ENCODE measurements around the gene SLC25A42. TPM values are rescaled to one million over a fixed set of nuclear protein-coding genes. Genes with fewer than 3 reads are reported as not detected.
A peak's percentile ranks its signal among the peaks of the same experiment; 100 is the strongest.

SLC25A42 gene
- total and polyA plus RNA-seq, 2 of the 13 experiments (the other 11 are each of a cell fraction or from before 2014, with no cell fraction given) = 12.8 to 18.3 TPM

DNA sequence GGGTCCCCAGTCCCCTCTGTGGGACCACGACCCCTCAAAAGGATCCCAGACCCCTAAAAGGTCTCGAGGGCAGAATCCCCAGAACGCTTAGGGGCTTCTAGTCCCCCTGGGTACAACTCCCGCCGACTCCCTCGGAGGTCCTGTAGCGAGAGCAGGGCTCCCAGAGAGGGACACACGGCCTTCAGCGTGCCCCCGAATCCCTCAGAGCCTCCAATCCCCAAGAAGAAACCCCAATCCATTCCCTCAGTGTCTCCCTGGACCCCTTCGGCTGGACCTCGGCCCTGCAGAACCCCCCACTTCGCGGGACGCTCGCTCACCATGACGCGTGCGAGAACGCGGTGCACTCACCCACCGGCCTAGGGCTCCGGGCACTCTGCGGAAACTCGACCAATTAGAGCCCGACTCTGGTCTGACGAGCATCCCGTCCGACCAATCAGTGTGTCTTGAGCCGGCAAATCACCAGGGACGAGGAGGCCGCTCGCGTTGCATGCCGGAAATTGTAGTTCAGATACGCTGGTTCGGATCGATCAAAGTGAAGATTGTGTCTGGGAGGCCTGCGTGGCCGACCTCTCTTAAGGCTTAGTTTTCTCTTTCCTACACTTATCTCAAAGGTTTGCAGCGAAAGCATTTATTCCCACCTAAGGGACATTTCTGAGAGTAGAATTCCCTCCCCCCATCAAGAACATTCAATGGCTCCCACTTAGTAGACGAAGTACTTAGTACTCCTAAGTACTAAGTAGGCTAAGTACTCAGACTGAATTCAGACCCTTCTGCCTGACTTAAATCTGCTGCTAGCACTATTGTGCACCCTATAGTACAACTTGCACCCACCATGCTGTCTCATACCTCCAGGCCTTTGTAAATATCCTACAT lies 74.6 kb downstream of the SLC25A42 start, which contains the start of gene TMEM161A (continued):
- TF ChIP-seq, protein P1, sequence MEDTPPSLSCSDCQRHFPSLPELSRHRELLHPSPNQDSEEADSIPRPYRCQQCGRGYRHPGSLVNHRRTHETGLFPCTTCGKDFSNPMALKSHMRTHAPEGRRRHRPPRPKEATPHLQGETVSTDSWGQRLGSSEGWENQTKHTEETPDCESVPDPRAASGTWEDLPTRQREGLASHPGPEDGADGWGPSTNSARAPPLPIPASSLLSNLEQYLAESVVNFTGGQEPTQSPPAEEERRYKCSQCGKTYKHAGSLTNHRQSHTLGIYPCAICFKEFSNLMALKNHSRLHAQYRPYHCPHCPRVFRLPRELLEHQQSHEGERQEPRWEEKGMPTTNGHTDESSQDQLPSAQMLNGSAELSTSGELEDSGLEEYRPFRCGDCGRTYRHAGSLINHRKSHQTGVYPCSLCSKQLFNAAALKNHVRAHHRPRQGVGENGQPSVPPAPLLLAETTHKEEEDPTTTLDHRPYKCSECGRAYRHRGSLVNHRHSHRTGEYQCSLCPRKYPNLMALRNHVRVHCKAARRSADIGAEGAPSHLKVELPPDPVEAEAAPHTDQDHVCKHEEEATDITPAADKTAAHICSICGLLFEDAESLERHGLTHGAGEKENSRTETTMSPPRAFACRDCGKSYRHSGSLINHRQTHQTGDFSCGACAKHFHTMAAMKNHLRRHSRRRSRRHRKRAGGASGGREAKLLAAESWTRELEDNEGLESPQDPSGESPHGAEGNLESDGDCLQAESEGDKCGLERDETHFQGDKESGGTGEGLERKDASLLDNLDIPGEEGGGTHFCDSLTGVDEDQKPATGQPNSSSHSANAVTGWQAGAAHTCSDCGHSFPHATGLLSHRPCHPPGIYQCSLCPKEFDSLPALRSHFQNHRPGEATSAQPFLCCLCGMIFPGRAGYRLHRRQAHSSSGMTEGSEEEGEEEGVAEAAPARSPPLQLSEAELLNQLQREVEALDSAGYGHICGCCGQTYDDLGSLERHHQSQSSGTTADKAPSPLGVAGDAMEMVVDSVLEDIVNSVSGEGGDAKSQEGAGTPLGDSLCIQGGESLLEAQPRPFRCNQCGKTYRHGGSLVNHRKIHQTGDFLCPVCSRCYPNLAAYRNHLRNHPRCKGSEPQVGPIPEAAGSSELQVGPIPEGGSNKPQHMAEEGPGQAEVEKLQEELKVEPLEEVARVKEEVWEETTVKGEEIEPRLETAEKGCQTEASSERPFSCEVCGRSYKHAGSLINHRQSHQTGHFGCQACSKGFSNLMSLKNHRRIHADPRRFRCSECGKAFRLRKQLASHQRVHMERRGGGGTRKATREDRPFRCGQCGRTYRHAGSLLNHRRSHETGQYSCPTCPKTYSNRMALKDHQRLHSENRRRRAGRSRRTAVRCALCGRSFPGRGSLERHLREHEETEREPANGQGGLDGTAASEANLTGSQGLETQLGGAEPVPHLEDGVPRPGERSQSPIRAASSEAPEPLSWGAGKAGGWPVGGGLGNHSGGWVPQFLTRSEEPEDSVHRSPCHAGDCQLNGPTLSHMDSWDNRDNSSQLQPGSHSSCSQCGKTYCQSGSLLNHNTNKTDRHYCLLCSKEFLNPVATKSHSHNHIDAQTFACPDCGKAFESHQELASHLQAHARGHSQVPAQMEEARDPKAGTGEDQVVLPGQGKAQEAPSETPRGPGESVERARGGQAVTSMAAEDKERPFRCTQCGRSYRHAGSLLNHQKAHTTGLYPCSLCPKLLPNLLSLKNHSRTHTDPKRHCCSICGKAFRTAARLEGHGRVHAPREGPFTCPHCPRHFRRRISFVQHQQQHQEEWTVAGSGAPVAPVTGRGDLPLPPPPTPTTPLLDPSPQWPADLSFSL (CRISPR knock-in tag; IDR thresholded peaks at IDR 0.05) = no peak
- TF ChIP-seq THYN1 (CRISPR knock-in tag; IDR thresholded peaks at IDR 0.05; ENCODE audit: borderline replicate concordance, low read depth) = no peak
- TF ChIP-seq, protein P2, sequence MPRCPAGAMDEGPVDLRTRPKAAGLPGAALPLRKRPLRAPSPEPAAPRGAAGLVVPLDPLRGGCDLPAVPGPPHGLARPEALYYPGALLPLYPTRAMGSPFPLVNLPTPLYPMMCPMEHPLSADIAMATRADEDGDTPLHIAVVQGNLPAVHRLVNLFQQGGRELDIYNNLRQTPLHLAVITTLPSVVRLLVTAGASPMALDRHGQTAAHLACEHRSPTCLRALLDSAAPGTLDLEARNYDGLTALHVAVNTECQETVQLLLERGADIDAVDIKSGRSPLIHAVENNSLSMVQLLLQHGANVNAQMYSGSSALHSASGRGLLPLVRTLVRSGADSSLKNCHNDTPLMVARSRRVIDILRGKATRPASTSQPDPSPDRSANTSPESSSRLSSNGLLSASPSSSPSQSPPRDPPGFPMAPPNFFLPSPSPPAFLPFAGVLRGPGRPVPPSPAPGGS (CRISPR knock-in tag; IDR thresholded peaks at IDR 0.05) = no peak
- TF ChIP-seq, protein P3, sequence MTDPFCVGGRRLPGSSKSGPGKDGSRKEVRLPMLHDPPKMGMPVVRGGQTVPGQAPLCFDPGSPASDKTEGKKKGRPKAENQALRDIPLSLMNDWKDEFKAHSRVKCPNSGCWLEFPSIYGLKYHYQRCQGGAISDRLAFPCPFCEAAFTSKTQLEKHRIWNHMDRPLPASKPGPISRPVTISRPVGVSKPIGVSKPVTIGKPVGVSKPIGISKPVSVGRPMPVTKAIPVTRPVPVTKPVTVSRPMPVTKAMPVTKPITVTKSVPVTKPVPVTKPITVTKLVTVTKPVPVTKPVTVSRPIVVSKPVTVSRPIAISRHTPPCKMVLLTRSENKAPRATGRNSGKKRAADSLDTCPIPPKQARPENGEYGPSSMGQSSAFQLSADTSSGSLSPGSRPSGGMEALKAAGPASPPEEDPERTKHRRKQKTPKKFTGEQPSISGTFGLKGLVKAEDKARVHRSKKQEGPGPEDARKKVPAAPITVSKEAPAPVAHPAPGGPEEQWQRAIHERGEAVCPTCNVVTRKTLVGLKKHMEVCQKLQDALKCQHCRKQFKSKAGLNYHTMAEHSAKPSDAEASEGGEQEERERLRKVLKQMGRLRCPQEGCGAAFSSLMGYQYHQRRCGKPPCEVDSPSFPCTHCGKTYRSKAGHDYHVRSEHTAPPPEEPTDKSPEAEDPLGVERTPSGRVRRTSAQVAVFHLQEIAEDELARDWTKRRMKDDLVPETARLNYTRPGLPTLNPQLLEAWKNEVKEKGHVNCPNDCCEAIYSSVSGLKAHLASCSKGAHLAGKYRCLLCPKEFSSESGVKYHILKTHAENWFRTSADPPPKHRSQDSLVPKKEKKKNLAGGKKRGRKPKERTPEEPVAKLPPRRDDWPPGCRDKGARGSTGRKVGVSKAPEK (CRISPR knock-in tag; IDR thresholded peaks at IDR 0.05; ENCODE audit: borderline replicate concordance) = no peak
- TF ChIP-seq REL (CRISPR knock-in tag; conservative IDR thresholded peaks at IDR 0.05) = no peak
- peak; percentile 81; the same call in 1 of the 2 replicates for TF ChIP-seq ARHGAP35 (CRISPR knock-in tag; IDR thresholded peaks at IDR 0.05; ENCODE audit: borderline replicate concordance)
- no peak for TF ChIP-seq MTA1 (CRISPR knock-in tag; IDR thresholded peaks at IDR 0.05; ENCODE audit: borderline replicate concordance)
- no peak for TF ChIP-seq MTF2 (CRISPR knock-in tag; IDR thresholded peaks at IDR 0.05; ENCODE audit: borderline replicate concordance)
- TF ChIP-seq, protein P4, sequence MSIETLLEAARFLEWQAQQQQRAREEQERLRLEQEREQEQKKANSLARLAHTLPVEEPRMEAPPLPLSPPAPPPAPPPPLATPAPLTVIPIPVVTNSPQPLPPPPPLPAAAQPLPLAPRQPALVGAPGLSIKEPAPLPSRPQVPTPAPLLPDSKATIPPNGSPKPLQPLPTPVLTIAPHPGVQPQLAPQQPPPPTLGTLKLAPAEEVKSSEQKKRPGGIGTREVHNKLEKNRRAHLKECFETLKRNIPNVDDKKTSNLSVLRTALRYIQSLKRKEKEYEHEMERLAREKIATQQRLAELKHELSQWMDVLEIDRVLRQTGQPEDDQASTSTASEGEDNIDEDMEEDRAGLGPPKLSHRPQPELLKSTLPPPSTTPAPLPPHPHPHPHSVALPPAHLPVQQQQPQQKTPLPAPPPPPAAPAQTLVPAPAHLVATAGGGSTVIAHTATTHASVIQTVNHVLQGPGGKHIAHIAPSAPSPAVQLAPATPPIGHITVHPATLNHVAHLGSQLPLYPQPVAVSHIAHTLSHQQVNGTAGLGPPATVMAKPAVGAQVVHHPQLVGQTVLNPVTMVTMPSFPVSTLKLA (IDR thresholded peaks at IDR 0.05) = no peak
- 0 out of 2 replicates have a peak, but pooled peaks have one; percentile 47 for TF ChIP-seq ZNF879 (CRISPR knock-in tag; IDR thresholded peaks at IDR 0.05)
- TF ChIP-seq, protein P5, sequence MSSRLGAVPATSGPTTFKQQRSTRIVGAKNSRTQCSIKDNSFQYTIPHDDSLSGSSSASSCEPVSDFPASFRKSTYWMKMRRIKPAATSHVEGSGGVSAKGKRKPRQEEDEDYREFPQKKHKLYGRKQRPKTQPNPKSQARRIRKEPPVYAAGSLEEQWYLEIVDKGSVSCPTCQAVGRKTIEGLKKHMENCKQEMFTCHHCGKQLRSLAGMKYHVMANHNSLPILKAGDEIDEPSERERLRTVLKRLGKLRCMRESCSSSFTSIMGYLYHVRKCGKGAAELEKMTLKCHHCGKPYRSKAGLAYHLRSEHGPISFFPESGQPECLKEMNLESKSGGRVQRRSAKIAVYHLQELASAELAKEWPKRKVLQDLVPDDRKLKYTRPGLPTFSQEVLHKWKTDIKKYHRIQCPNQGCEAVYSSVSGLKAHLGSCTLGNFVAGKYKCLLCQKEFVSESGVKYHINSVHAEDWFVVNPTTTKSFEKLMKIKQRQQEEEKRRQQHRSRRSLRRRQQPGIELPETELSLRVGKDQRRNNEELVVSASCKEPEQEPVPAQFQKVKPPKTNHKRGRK (CRISPR knock-in tag; IDR thresholded peaks at IDR 0.05) = no peak
- no peak for TF ChIP-seq SMAD9 (CRISPR knock-in tag; IDR thresholded peaks at IDR 0.05)
- no peak for TF ChIP-seq ZSCAN25 (CRISPR knock-in tag; IDR thresholded peaks at IDR 0.05)

Measured in HepG2 (cell line).